ENCODE results near the gene SERTAD1.

- TF ChIP-seq POLR2AphosphoS5 (IDR thresholded peaks at IDR 0.05; ENCODE audit: low read depth, low read length) (no peak), TAF1 (IDR thresholded peaks at IDR 0.05; ENCODE audit: borderline replicate concordance, insufficient read depth, low read length) (no peak)
These were observed 33.7 kb downstream of the SERTAD1 start for GRCh38 chr19:40392123-40392522.

All from PFSK-1 (cell line).